NOMO-1 (cell line): Measurements from ENCODE around the gene SDK2.
A peak's percentile ranks its signal among the peaks of the same experiment; 100 is the strongest.
"Not testable (repeated sequence)": the region's sequence is repeated elsewhere in the genome, so short reads cannot be mapped to it uniquely, and the experiment has no call there.

Experiments
- DNase-seq, 2 experiments: peaks; one replicate each; lab custom pipeline; 2025; ENCODE audit not compliant: unreplicated experiment in 2 of 2; lab: John Stamatoyannopoulos, UW

SDK2 gene

GRCh38 chr17:73316919-73317505, 327.2 kb downstream of the SDK2 start:
- no peak for DNase-seq

- DNase-seq: no peak
Measured at GRCh38 chr17:73315471-73315870, 328.8 kb downstream of the SDK2 start.

- no peak for DNase-seq
Measured at GRCh38 chr17:73313526-73314127, 330.6 kb downstream of the SDK2 start.

- not testable (repeated sequence) for DNase-seq
Measured at GRCh38 chr17:73312887-73313286, 331.4 kb downstream of the SDK2 start.

- DNase-seq: peak; percentile 92 to 93
Measured at GRCh38 chr17:73311781-73312641, 332.2 kb downstream of the SDK2 start, which contains the start of gene CDC42EP4. TSS of gene CDC42EP4 (minus strand) at chr17:73312001. CDS start at chr17:73286500, 25,501 bp downstream.

- no peak for DNase-seq
Measured at GRCh38 chr17:73311428-73311780, 332.8 kb downstream of the SDK2 start.

- no peak for DNase-seq
Measured at GRCh38 chr17:73309727-73310596, 334.3 kb downstream of the SDK2 start.

GRCh38 chr17:73308959-73309358, 335.3 kb downstream of the SDK2 start:
- DNase-seq: not testable (repeated sequence)

- no peak for DNase-seq
Measured at GRCh38 chr17:73308017-73308823, 336.0 kb downstream of the SDK2 start.

GRCh38 chr17:73307130-73307529, 337.1 kb downstream of the SDK2 start:
- no peak for DNase-seq

- DNase-seq: no peak
Measured at GRCh38 chr17:73305845-73306836, 338.1 kb downstream of the SDK2 start.

- no peak for DNase-seq
Measured at GRCh38 chr17:73304971-73305812, 339.1 kb downstream of the SDK2 start.

- DNase-seq: no peak
Measured at GRCh38 chr17:73304438-73304837, 339.8 kb downstream of the SDK2 start.

GRCh38 chr17:73302189-73302588, 342.1 kb downstream of the SDK2 start:
- DNase-seq: no peak

- no peak for DNase-seq
Measured at GRCh38 chr17:73301369-73301768, 342.9 kb downstream of the SDK2 start.

- no peak for DNase-seq
Measured at GRCh38 chr17:73300392-73300791, 343.9 kb downstream of the SDK2 start.

- DNase-seq: no peak
Measured at GRCh38 chr17:73297934-73298861, 346.0 kb downstream of the SDK2 start.
